ENCODE data around the gene PLOD3.
A peak's percentile ranks its signal among the peaks of the same experiment; 100 is the strongest.

PLOD3 gene

GRCh38 chr7:101216860-101217387, 457 bp downstream of the PLOD3 start:
- no peak for DNase-seq
- peak overlapping the region; percentile 86 for H3K27ac ChIP-seq (ENCODE audit: low read length)

GRCh38 chr7:101216001-101216859, 1.2 kb downstream of the PLOD3 start:
- peaks cover 34% of the 10 kb centered on the region for H3K4me1 ChIP-seq (ENCODE audit: insufficient read depth, low read length)
- H2AFZ ChIP-seq (ENCODE audit: low read depth, low read length), result peak overlapping the region; percentile 72
- H3K36me3 ChIP-seq (ENCODE audit: insufficient read depth, low read length), result peaks cover 17% of the 10 kb centered on the region
- peak overlapping the region; percentile 86 for H3K27ac ChIP-seq (ENCODE audit: low read length)
- DNase-seq (no peak), ATAC-seq (ENCODE audit: insufficient read depth, low read depth) (no peak)
- H3K4me3 ChIP-seq (ENCODE audit: low read depth in 1 of 2, low read length in 2 of 2), result peak overlapping the region; percentile 76 to 85; a peak in 3 of 4 replicates
- H3K79me2 ChIP-seq (ENCODE audit: insufficient read depth, low read length), result peaks cover 34% of the 10 kb centered on the region
- no peaks in the 10 kb centered on the region for H3K9me3 ChIP-seq (ENCODE audit: insufficient read depth, low read length, severe bottlenecking)
- H3K9ac ChIP-seq (ENCODE audit: low read depth, low read length), result peak overlapping the region; percentile 67
- H3K27me3 ChIP-seq (ENCODE audit: insufficient read depth, low read length, poor library complexity), result no peaks in the 10 kb centered on the region
- no peaks in the 10 kb centered on the region for H4K20me1 ChIP-seq (ENCODE audit: insufficient read depth, low read length)
- TF ChIP-seq EZH2 (IDR thresholded peaks at IDR 0.05; ENCODE audit: borderline replicate concordance, low read depth, low read length, severe bottlenecking) (no peak), CTCF (IDR thresholded peaks at IDR 0.05; ENCODE audit: borderline replicate concordance, extremely low read depth, low read length, poor library complexity, severe bottlenecking) (no peak)
- H3K4me2 ChIP-seq (ENCODE audit: insufficient read depth, low read length), result peak overlapping the region; percentile 88

More at GRCh38 chr7:101216860-101217387, 457 bp downstream of the PLOD3 start:
- H4K20me1 ChIP-seq (ENCODE audit: insufficient read depth, low read length), result peaks cover 7% of the 10 kb centered on the region
- peak overlapping the region; percentile 76 to 85 for H3K4me3 ChIP-seq (ENCODE audit: low read depth in 1 of 2, low read length in 2 of 2)
- H3K4me1 ChIP-seq (ENCODE audit: insufficient read depth, low read length), result peaks cover 34% of the 10 kb centered on the region
- no peaks in the 10 kb centered on the region for H3K27me3 ChIP-seq (ENCODE audit: insufficient read depth, low read length, poor library complexity)
- no peaks in the 10 kb centered on the region for H3K9me3 ChIP-seq (ENCODE audit: insufficient read depth, low read length, severe bottlenecking)
- no peak for TF ChIP-seq EZH2 (IDR thresholded peaks at IDR 0.05; ENCODE audit: borderline replicate concordance, low read depth, low read length, severe bottlenecking)
- TF ChIP-seq CTCF (IDR thresholded peaks at IDR 0.05; ENCODE audit: borderline replicate concordance, extremely low read depth, low read length, poor library complexity, severe bottlenecking), result no peak
- H3K36me3 ChIP-seq (ENCODE audit: insufficient read depth, low read length), result peaks cover 10% of the 10 kb centered on the region
- ATAC-seq (ENCODE audit: insufficient read depth, low read depth), result 0 out of 3 replicates have a peak, but pooled peaks have one; percentile 1
- H3K79me2 ChIP-seq (ENCODE audit: insufficient read depth, low read length), result peaks cover 41% of the 10 kb centered on the region
- H3K9ac ChIP-seq (ENCODE audit: low read depth, low read length), result peak overlapping the region; percentile 67
- H2AFZ ChIP-seq (ENCODE audit: low read depth, low read length), result peak overlapping the region; percentile 72
- H3K4me2 ChIP-seq (ENCODE audit: insufficient read depth, low read length), result peak overlapping the region; percentile 88

- Histone ChIP-seq H3K4me1 (ENCODE audit: insufficient read depth, low read length) (peaks cover 12% of the 10 kb centered on the region), H3K4me3 (ENCODE audit: low read depth in 1 of 2, low read length in 2 of 2) (no peak overlapping the region), H3K79me2 (ENCODE audit: insufficient read depth, low read length) (0 out of 2 replicates have a peak, but pooled peaks cover 4% of the 10 kb centered on the region), H3K9me3 (ENCODE audit: insufficient read depth, low read length, severe bottlenecking) (no peaks in the 10 kb centered on the region), H3K27ac (ENCODE audit: low read length) (no peak overlapping the region), H3K36me3 (ENCODE audit: insufficient read depth, low read length) (peaks cover 26% of the 10 kb centered on the region), H3K27me3 (ENCODE audit: insufficient read depth, low read length, poor library complexity) (no peaks in the 10 kb centered on the region), H3K9ac (ENCODE audit: low read depth, low read length) (no peak overlapping the region), H4K20me1 (ENCODE audit: insufficient read depth, low read length) (no peaks in the 10 kb centered on the region), H3K4me2 (ENCODE audit: insufficient read depth, low read length) (no peak overlapping the region), H2AFZ (ENCODE audit: low read depth, low read length) (no peak overlapping the region)
- ATAC-seq (ENCODE audit: insufficient read depth, low read depth) (no peak), DNase-seq (no peak)
- peak; percentile 25 for TF ChIP-seq CTCF (IDR thresholded peaks at IDR 0.05; ENCODE audit: borderline replicate concordance, extremely low read depth, low read length, poor library complexity, severe bottlenecking)
- TF ChIP-seq EZH2 (IDR thresholded peaks at IDR 0.05; ENCODE audit: borderline replicate concordance, low read depth, low read length, severe bottlenecking), result no peak
Observed at GRCh38 chr7:101212014-101212413, 5.4 kb downstream of the PLOD3 start.
